Measurements from ENCODE around the gene LARGE1. TPM values are rescaled to one million over a fixed set of nuclear protein-coding genes. Genes with fewer than 3 reads are reported as not detected.

The LARGE1 gene
- total RNA-seq, 1 experiment from 2014 or later, result 1.3 TPM

- Histone ChIP-seq H3K4me3 (ENCODE audit: low read length) (no peak overlapping the region), H4K20me1 (ENCODE audit: low read length) (no peaks in the 10 kb centered on the region), H3K9me2 (replicated peaks; ENCODE audit: low read length) (no peaks in the 10 kb centered on the region), H3K4me2 (ENCODE audit: low read length) (no peak overlapping the region), H2AFZ (ENCODE audit: low read length) (no peak overlapping the region), H3K36me3 (ENCODE audit: low read depth, low read length) (no peaks in the 10 kb centered on the region), H3K27ac (ENCODE audit: low read length) (no peak overlapping the region), H3K79me2 (ENCODE audit: low read length) (no peaks in the 10 kb centered on the region), H3K9me3 (ENCODE audit: low read length) (no peaks in the 10 kb centered on the region; the same call in 1 of the 2 replicates), H3K27me3 (ENCODE audit: low read length) (no peaks in the 10 kb centered on the region), H3K9ac (ENCODE audit: low read length) (no peak overlapping the region), H3K4me1 (ENCODE audit: insufficient read depth, low read length) (no peaks in the 10 kb centered on the region), H3F3A (ENCODE audit: low read length, unreplicated experiment) (no peaks in the 10 kb centered on the region)
- DNase-seq, result no peak
- intact Hi-C loops (cut with micrococcal nuclease), result no loop called here
- POLR2A ChIA-PET (ENCODE audit: unreplicated experiment), result no interaction called here
- no TSS peak for BruUV-seq (replicated peaks)
- ATAC-seq, result no peak
- TF ChIP-seq EZH2 (IDR thresholded peaks at IDR 0.05; ENCODE audit: low read length, unreplicated experiment) (no peak), EZH2phosphoT487 (IDR thresholded peaks at IDR 0.05; ENCODE audit: borderline replicate concordance, low read length) (no peak), CTCF (conservative IDR thresholded peaks at IDR 0.05; ENCODE audit: low read depth, low read length) (no peak)
- CTCF ChIA-PET, result no interaction called here
Observed at GRCh38 chr22:33889748-33890147, 30.5 kb downstream of the LARGE1 start.

- no peak overlapping the region for H3K4me2 ChIP-seq (ENCODE audit: low read length)
- H3K79me2 ChIP-seq (ENCODE audit: low read length), result no peaks in the 10 kb centered on the region
- no peak for TF ChIP-seq CTCF (conservative IDR thresholded peaks at IDR 0.05; ENCODE audit: low read depth, low read length)
- no peak for TF ChIP-seq EZH2 (IDR thresholded peaks at IDR 0.05; ENCODE audit: low read length, unreplicated experiment)
- no peak for TF ChIP-seq EZH2phosphoT487 (IDR thresholded peaks at IDR 0.05; ENCODE audit: borderline replicate concordance, low read length)
- no peaks in the 10 kb centered on the region for H4K20me1 ChIP-seq (ENCODE audit: low read length)
- no peaks in the 10 kb centered on the region for H3K36me3 ChIP-seq (ENCODE audit: low read depth, low read length)
- POLR2A ChIA-PET (ENCODE audit: unreplicated experiment), result no interaction called here
- no peak for ATAC-seq
- H3F3A ChIP-seq (ENCODE audit: low read length, unreplicated experiment), result no peaks in the 10 kb centered on the region
- H3K27ac ChIP-seq (ENCODE audit: low read length), result no peak overlapping the region
- H3K4me3 ChIP-seq (ENCODE audit: low read length), result no peak overlapping the region
- no peaks in the 10 kb centered on the region for H3K27me3 ChIP-seq (ENCODE audit: low read length)
- no peak for DNase-seq
- intact Hi-C loops (cut with micrococcal nuclease), result no loop called here
- H3K9me3 ChIP-seq (ENCODE audit: low read length), result no peaks in the 10 kb centered on the region
- no peaks in the 10 kb centered on the region for H3K4me1 ChIP-seq (ENCODE audit: insufficient read depth, low read length)
- no peak overlapping the region for H3K9ac ChIP-seq (ENCODE audit: low read length)
- BruUV-seq (replicated peaks), result no TSS peak
- CTCF ChIA-PET, result no interaction called here
- no peak overlapping the region for H2AFZ ChIP-seq (ENCODE audit: low read length)
- no peaks in the 10 kb centered on the region for H3K9me2 ChIP-seq (replicated peaks; ENCODE audit: low read length)
Observed at GRCh38 chr22:33888821-33889220, 31.5 kb downstream of the LARGE1 start.

- Histone ChIP-seq H3K9me2 (replicated peaks; ENCODE audit: low read length) (no peaks in the 10 kb centered on the region), H3K4me1 (ENCODE audit: insufficient read depth, low read length) (no peaks in the 10 kb centered on the region; the same call in 1 of the 2 replicates), H4K20me1 (ENCODE audit: low read length) (no peaks in the 10 kb centered on the region), H3F3A (ENCODE audit: low read length, unreplicated experiment) (no peaks in the 10 kb centered on the region), H3K4me3 (ENCODE audit: low read length) (no peak overlapping the region), H3K9ac (ENCODE audit: low read length) (no peak overlapping the region), H2AFZ (ENCODE audit: low read length) (no peak overlapping the region), H3K36me3 (ENCODE audit: low read depth, low read length) (no peaks in the 10 kb centered on the region), H3K27me3 (ENCODE audit: low read length) (no peaks in the 10 kb centered on the region), H3K27ac (ENCODE audit: low read length) (no peak overlapping the region), H3K4me2 (ENCODE audit: low read length) (no peak overlapping the region), H3K79me2 (ENCODE audit: low read length) (no peaks in the 10 kb centered on the region), H3K9me3 (ENCODE audit: low read length) (no peaks in the 10 kb centered on the region)
- BruUV-seq (replicated peaks), result no TSS peak
- POLR2A ChIA-PET (ENCODE audit: unreplicated experiment), result no interaction called here
- TF ChIP-seq EZH2phosphoT487 (IDR thresholded peaks at IDR 0.05; ENCODE audit: borderline replicate concordance, low read length) (no peak), EZH2 (IDR thresholded peaks at IDR 0.05; ENCODE audit: low read length, unreplicated experiment) (no peak), CTCF (conservative IDR thresholded peaks at IDR 0.05; ENCODE audit: low read depth, low read length) (no peak)
- no peak for DNase-seq
- intact Hi-C loops (cut with micrococcal nuclease), result no loop called here
- CTCF ChIA-PET, result no interaction called here
- ATAC-seq, result no peak
Observed at GRCh38 chr22:33887173-33887572, 33.1 kb downstream of the LARGE1 start.
